HepG2 (cell line): ENCODE data around the gene SHISA5. TPM values are rescaled to one million over a fixed set of nuclear protein-coding genes. Genes with fewer than 3 reads are reported as not detected.

Experiments used
- ATAC-seq: fragments of 200-7000 bp; cut with Tn5 transposase; 3 replicates; pipeline ENCODE4 v1.9.1; 2020; ENCODE audit warnings: mild to moderate bottlenecking, moderate library complexity
- BruUV-seq: library from RNA; stranded (reverse); fragments of 400-500 nt; replicated peaks from 2 replicates; lab custom pipeline; 2021; lab: Mats Ljungman, UMichigan
- CTCF ChIA-PET: fragments of 300-600 bp; formaldehyde crosslinking; extraction: SDS; loops from one replicate; lab custom pipeline; 2021; ENCODE audit warnings: low total read pairs, inconsistent platforms, low intra/inter-chr PET ratio; lab: Yijun Ruan, JAX
- POLR2A ChIA-PET: fragments of 350-600 bp; sonication (Branson Sonifier 250); formaldehyde crosslinking; loops from one replicate; lab custom pipeline; 2020; ENCODE audit warnings: antibody characterized with exemption, inconsistent platforms; lab: Yijun Ruan, JAX
- DNase-seq: peaks from one replicate; pipeline ENCODE4 v3.0.0-alpha.2; 2015; ENCODE audit warnings: low spot score
- FAIRE-seq: peaks from 3 replicates; lab custom pipeline; 2011; peaks lifted over from hg19 to GRCh38; lab: Jason Lieb, UNC
- H2AFZ ChIP-seq: one replicate; pipeline ENCODE4 v1.6.1; 2011; ENCODE audit warnings: low read length, inconsistent platforms
- H3K27ac ChIP-seq: fragments of 300-600 bp; 3 replicates; pipeline ENCODE4 v1.8.0; 2011; ENCODE audit warnings: mixed run types, mild to moderate bottlenecking, mixed read lengths, low read length, inconsistent platforms; ENCODE audit not compliant: insufficient read depth; ENCODE audit errors: extremely low read length
- H3K27me3 ChIP-seq, 2 experiments: fragments of 200-600 bp in 1 of 2; 2 replicates in 1 of 2; 3 replicates in 1 of 2; pipeline versions ENCODE4 v1.6.0 to v1.8.0; 2011; ENCODE audit warnings: low read length in 2 of 2, mild to moderate bottlenecking in 2 of 2, moderate library complexity in 2 of 2, inconsistent platforms in 1 of 2; ENCODE audit not compliant: insufficient read depth in 2 of 2, control insufficient read depth in 1 of 2
- H3K36me3 ChIP-seq, 2 experiments: fragments of 200-600 bp in 1 of 2; replicated peaks in 1 of 2; 2 replicates in 1 of 2; 3 replicates in 1 of 2; pipeline versions ENCODE4 v1.5.1 to v1.8.0; 2011; ENCODE audit warnings: low read length in 2 of 2, inconsistent platforms in 1 of 2; ENCODE audit not compliant: insufficient read depth in 2 of 2, control insufficient read depth in 1 of 2
- H3K4me1 ChIP-seq: 2 replicates; pipeline ENCODE4 v1.5.1; 2012; ENCODE audit warnings: low read length, inconsistent platforms; ENCODE audit not compliant: insufficient read depth
- H3K4me2 ChIP-seq: 2 replicates; pipeline ENCODE4 v1.6.0; 2011; ENCODE audit warnings: low read depth, low read length, inconsistent platforms
- H3K4me3 ChIP-seq, 3 experiments: fragments of 200-600 bp in 1 of 3; sonication (generic), shearing (Covaris generic) in 1 of 3; replicated peaks in 1 of 3; 2 replicates each; pipeline ENCODE4 v1.5.1; 2011 to 2016; ENCODE audit warnings: low read length in 3 of 3, inconsistent platforms in 2 of 3, low read depth in 2 of 3, mild to moderate bottlenecking in 2 of 3, control low read depth in 1 of 3, mixed read lengths in 1 of 3; ENCODE audit not compliant: insufficient read depth in 1 of 3
- H3K79me2 ChIP-seq: one replicate; pipeline ENCODE4 v1.6.1; 2011; ENCODE audit warnings: low read length, inconsistent platforms; ENCODE audit not compliant: insufficient read depth
- H3K9ac ChIP-seq: 2 replicates; pipeline ENCODE4 v1.6.0; 2011; ENCODE audit warnings: mild to moderate bottlenecking, low read depth, low read length, inconsistent platforms; ENCODE audit not compliant: insufficient read depth
- H3K9me3 ChIP-seq: 2 replicates; pipeline ENCODE4 v1.5.1; 2012; ENCODE audit warnings: mild to moderate bottlenecking, low read length
- H4K20me1 ChIP-seq: 2 replicates; pipeline ENCODE4 v1.6.0; 2011; ENCODE audit warnings: inconsistent platforms, mild to moderate bottlenecking, low read length, moderate library complexity; ENCODE audit not compliant: insufficient read depth
- ARNT2 ChIP-seq: sonication (generic); formaldehyde crosslinking; IDR thresholded peaks from 2 replicates; pipeline ENCODE4 v1.8.0; 2022; ENCODE audit warnings: mild to moderate bottlenecking, low read depth, missing genetic modification reagents, moderate library complexity
- HNF4G ChIP-seq, 2 experiments: sonication (generic) in 1 of 2; formaldehyde crosslinking in 1 of 2; IDR thresholded peaks; 2 replicates each; pipeline versions ENCODE4 v1.4.0 to v1.6.1; 2011 to 2020; ENCODE audit warnings: borderline replicate concordance in 2 of 2, low read depth in 2 of 2, mild to moderate bottlenecking in 2 of 2, low read length in 1 of 2, missing genetic modification reagents in 1 of 2, moderate library complexity in 1 of 2
- NFKB2 ChIP-seq: sonication (generic); formaldehyde crosslinking; IDR thresholded peaks from 2 replicates; pipeline ENCODE4 v1.4.0; 2020; ENCODE audit warnings: missing genetic modification reagents, borderline replicate concordance
- PHF21A ChIP-seq: sonication (generic); formaldehyde crosslinking; IDR thresholded peaks from 2 replicates; pipeline ENCODE4 v1.5.0; 2020; ENCODE audit warnings: mild to moderate bottlenecking, missing genetic modification reagents
- RBM39 ChIP-seq: fragments of 200-400 bp; formaldehyde crosslinking; IDR thresholded peaks from one replicate; pipeline ENCODE4 v1.6.1; 2018; ENCODE audit warnings: antibody characterized with exemption, mild to moderate bottlenecking, low read depth, low read length; ENCODE audit not compliant: poor library complexity, severe bottlenecking
- RFXANK ChIP-seq: IDR thresholded peaks from 2 replicates; pipeline ENCODE4 v1.6.1; 2016
- ZSCAN9 ChIP-seq: IDR thresholded peaks from 2 replicates; pipeline ENCODE4 v1.6.1; 2016; ENCODE audit warnings: borderline replicate concordance
- WGBS: methylation state at CpG from one replicate; pipeline ENCODE4 v1.1.6; 2017; ENCODE audit warnings: low lambda C conversion rate; 5-methylcytosine and 5-hydroxymethylcytosine counted together
- in situ Hi-C: cut with HindIII; loops from 2 replicates; pipeline ENCODE4 v1.10.0; 2017; ENCODE audit warnings: low pct_unique_long_range_greater_than_20kb; ENCODE audit not compliant: extremely low pct_ligation_motif_present
- intact Hi-C: fragments of 100-400 bp; cut with micrococcal nuclease; formaldehyde crosslinking; loops from one replicate; pipeline ENCODE4 v1.10.0; 2022; ENCODE audit not compliant: unreplicated experiment
- polyA plus RNA-seq, 8 experiments: library from polyadenylated mRNA; depleted of rRNA in 3 of 8; stranded (reverse) in 7 of 8; unstranded in 1 of 8; fragments of >200 nt; fragmentation: Illumina TruSeq in 4 of 8; extraction: Trizol in 4 of 8; gene quantifications; 2 replicates each; pipeline versions ENCODE4 v1.2.1 to v1.2.3, GENCODE V29; 2011 to 2016; ENCODE audit warnings: low read depth in 4 of 8, missing spikeins in 1 of 8, mixed read lengths in 1 of 8; ENCODE audit not compliant: insufficient read depth in 1 of 8
- total RNA-seq, 5 experiments: library from RNA; depleted of rRNA; stranded (reverse); fragments of >200 nt; fragmentation: Illumina TruSeq; extraction: Trizol; gene quantifications; 2 replicates each; pipeline ENCODE4 v1.2.3, GENCODE V29; 2016; ENCODE audit warnings: low read depth in 1 of 5
- TF ChIP-seq, protein P1 (sequence below): sonication (generic); formaldehyde crosslinking; IDR thresholded peaks from 2 replicates; pipeline ENCODE4 v1.5.0; 2020; ENCODE audit warnings: mild to moderate bottlenecking, missing genetic modification reagents
- TF ChIP-seq, protein P2 (sequence below): sonication (generic); IDR thresholded peaks from 2 replicates; pipeline ENCODE4 v1.6.1; 2016; ENCODE audit warnings: low read depth, borderline replicate concordance
- TF ChIP-seq, protein P3 (sequence below): sonication (generic); formaldehyde crosslinking; IDR thresholded peaks from 2 replicates; pipeline ENCODE4 v1.5.1; 2020; ENCODE audit warnings: mild to moderate bottlenecking, missing genetic modification reagents
- TF ChIP-seq, protein P4 (sequence below): sonication (generic); formaldehyde crosslinking; IDR thresholded peaks from 2 replicates; pipeline ENCODE4 v1.9.0; 2022; ENCODE audit warnings: low read depth, missing genetic modification reagents
- TF ChIP-seq, protein P5 (sequence below), 2 experiments: sonication (generic) in 1 of 2; formaldehyde crosslinking in 1 of 2; IDR thresholded peaks; 2 replicates each; pipeline versions ENCODE4 v1.4.0 to v1.6.1; 2018 to 2020; ENCODE audit warnings: missing genetic modification reagents in 2 of 2, borderline replicate concordance in 1 of 2, low read depth in 1 of 2, mild to moderate bottlenecking in 1 of 2, missing biosample characterization in 1 of 2

SHISA5 gene
- total and polyA plus RNA-seq, 2 of the 13 experiments (the other 11 are each of a cell fraction or from before 2014, with no cell fraction given), result 75.8 to 91.4 TPM

DNA sequence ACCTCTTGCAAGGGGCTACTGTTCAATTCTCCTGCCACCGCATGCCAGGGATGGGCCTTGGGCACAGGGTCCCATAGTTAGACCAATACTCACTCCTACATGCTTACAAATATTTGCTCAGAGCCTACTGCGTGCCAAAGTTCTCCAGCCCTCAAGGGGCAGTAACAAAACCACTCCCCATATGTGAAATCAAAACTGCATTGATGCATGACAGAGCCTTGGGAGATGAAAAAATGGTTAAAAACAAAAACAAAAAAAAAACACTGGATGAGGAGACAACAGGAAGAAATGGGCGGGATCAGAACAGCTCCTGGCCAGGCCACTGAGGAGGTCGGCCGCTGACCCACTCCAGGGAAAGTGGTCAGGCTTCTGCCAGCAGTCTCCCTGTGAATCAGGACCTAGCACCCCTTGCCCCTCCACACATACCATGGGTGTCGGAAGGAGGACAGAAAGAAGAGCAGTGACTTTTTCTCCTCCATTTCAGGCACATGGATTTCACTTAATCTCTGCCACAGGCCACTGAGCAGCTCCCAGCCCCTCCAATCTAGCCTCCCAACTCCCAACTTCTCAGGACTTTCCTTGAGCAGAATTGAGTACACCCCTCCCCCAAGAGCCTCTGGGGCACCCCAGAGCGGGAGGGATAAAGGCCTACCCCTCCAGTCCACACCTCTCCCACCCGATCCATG lies 76.9 kb downstream of the SHISA5 start:
- CTCF ChIA-PET, result interaction anchor here (3.1 kb wide), 1 partner anchor 9 kb away, joined by 14 read pairs; no protein-coding TSS in a partner anchor
- peaks cover 83% of the 10 kb centered on the region for H3K4me1 ChIP-seq
- H3K36me3 ChIP-seq, result peaks cover 21 to 36% of the 10 kb centered on the region in 2 experiments; a peak in 4 of 5 replicates
- H3K9me3 ChIP-seq, result no peaks in the 10 kb centered on the region
- H3K9ac ChIP-seq, result peak overlapping the region; percentile 96
- no peaks in the 10 kb centered on the region for H3K27me3 ChIP-seq
- peak; percentile 77 for FAIRE-seq
- peak overlapping the region; percentile 99 for H3K27ac ChIP-seq
- peak overlapping the region; percentile 79 to 93 (median 86) for H3K4me3 ChIP-seq
- intact Hi-C loops, result no loop called here
- H3K79me2 ChIP-seq, result peaks cover 63% of the 10 kb centered on the region
- BruUV-seq, result no TSS peak
- peak; percentile 78 for DNase-seq
- H4K20me1 ChIP-seq, result peaks cover 62% of the 10 kb centered on the region
- in situ Hi-C loops, result no loop called here
- H2AFZ ChIP-seq, result no peak overlapping the region
- ATAC-seq, result no peak
- WGBS, result 1% methylated on average over 7 of the region's 8 CpGs
- peak overlapping the region; percentile 100 for H3K4me2 ChIP-seq
- POLR2A ChIA-PET, result interaction anchor here (1.3 to 9.0 kb wide), 4 partner anchors 8 to 46 kb away, joined by 3 to 130 read pairs (median 16); partner anchors contain the start of genes CCDC51 and TMA7
- no peak for TF ChIP-seq ARNT2 (CRISPR knock-in tag)
- no peak for TF ChIP-seq NFKB2
- TF ChIP-seq RBM39, result no peak
- TF ChIP-seq HNF4G (IDR thresholded peaks at IDR 0.05; ENCODE audit: borderline replicate concordance, low read depth, low read length), result no peak
- TF ChIP-seq HNF4G (CRISPR knock-in tag; IDR thresholded peaks at IDR 0.05; ENCODE audit: borderline replicate concordance, low read depth), result no peak
- TF ChIP-seq, protein P1, sequence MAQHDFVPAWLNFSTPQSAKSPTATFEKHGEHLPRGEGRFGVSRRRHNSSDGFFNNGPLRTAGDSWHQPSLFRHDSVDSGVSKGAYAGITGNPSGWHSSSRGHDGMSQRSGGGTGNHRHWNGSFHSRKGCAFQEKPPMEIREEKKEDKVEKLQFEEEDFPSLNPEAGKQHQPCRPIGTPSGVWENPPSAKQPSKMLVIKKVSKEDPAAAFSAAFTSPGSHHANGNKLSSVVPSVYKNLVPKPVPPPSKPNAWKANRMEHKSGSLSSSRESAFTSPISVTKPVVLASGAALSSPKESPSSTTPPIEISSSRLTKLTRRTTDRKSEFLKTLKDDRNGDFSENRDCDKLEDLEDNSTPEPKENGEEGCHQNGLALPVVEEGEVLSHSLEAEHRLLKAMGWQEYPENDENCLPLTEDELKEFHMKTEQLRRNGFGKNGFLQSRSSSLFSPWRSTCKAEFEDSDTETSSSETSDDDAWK (CRISPR knock-in tag), result no peak
- 0 out of 2 replicates have a peak, but pooled peaks have one; percentile 26 for TF ChIP-seq PHF21A (CRISPR knock-in tag)
- no peak for TF ChIP-seq RFXANK (CRISPR knock-in tag)
- TF ChIP-seq, protein P2, sequence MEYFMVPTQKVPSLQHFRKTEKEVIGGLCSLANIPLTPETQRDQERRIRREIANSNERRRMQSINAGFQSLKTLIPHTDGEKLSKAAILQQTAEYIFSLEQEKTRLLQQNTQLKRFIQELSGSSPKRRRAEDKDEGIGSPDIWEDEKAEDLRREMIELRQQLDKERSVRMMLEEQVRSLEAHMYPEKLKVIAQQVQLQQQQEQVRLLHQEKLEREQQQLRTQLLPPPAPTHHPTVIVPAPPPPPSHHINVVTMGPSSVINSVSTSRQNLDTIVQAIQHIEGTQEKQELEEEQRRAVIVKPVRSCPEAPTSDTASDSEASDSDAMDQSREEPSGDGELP, result no peak
- TF ChIP-seq, protein P3, sequence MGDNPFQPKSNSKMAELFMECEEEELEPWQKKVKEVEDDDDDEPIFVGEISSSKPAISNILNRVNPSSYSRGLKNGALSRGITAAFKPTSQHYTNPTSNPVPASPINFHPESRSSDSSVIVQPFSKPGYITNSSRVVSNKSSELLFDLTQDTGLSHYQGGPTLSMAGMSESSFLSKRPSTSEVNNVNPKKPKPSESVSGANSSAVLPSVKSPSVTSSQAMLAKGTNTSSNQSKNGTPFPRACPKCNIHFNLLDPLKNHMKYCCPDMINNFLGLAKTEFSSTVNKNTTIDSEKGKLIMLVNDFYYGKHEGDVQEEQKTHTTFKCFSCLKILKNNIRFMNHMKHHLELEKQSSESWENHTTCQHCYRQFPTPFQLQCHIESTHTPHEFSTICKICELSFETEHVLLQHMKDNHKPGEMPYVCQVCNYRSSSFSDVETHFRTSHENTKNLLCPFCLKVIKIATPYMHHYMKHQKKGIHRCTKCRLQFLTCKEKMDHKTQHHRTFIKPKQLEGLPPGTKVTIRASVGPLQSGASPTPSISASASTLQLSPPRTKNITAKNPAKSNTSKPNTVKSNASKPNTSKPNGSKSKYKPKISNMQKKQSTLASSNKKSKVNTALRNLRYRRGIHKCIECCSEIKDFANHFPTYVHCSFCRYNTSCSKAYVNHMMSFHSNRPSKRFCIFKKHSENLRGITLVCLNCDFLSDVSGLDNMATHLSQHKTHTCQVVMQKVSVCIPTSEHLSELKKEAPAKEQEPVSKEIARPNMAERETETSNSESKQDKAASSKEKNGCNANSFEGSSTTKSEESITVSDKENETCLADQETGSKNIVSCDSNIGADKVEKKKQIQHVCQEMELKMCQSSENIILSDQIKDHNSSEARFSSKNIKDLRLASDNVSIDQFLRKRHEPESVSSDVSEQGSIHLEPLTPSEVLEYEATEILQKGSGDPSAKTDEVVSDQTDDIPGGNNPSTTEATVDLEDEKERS, result no peak
- TF ChIP-seq, protein P4, sequence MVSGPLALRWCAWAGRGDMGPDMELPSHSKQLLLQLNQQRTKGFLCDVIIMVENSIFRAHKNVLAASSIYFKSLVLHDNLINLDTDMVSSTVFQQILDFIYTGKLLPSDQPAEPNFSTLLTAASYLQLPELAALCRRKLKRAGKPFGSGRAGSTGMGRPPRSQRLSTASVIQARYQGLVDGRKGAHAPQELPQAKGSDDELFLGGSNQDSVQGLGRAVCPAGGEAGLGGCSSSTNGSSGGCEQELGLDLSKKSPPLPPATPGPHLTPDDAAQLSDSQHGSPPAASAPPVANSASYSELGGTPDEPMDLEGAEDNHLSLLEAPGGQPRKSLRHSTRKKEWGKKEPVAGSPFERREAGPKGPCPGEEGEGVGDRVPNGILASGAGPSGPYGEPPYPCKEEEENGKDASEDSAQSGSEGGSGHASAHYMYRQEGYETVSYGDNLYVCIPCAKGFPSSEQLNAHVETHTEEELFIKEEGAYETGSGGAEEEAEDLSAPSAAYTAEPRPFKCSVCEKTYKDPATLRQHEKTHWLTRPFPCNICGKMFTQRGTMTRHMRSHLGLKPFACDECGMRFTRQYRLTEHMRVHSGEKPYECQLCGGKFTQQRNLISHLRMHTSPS (CRISPR knock-in tag), result peak; percentile 98
- TF ChIP-seq, protein P5, sequence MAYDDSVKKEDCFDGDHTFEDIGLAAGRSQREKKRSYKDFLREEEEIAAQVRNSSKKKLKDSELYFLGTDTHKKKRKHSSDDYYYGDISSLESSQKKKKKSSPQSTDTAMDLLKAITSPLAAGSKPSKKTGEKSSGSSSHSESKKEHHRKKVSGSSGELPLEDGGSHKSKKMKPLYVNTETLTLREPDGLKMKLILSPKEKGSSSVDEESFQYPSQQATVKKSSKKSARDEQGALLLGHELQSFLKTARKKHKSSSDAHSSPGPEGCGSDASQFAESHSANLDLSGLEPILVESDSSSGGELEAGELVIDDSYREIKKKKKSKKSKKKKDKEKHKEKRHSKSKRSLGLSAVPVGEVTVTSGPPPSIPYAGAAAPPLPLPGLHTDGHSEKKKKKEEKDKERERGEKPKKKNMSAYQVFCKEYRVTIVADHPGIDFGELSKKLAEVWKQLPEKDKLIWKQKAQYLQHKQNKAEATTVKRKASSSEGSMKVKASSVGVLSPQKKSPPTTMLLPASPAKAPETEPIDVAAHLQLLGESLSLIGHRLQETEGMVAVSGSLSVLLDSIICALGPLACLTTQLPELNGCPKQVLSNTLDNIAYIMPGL (CRISPR knock-in tag; IDR thresholded peaks at IDR 0.05; ENCODE audit: borderline replicate concordance in 1 of 2, low read depth in 1 of 2), result peak in 1 of 2 experiments; percentile 27; a peak in 1 of 4 replicates
- TF ChIP-seq ZSCAN9 (CRISPR knock-in tag), result 0 out of 2 replicates have a peak, but pooled peaks have one; percentile 40
